AG04450 (cell line): ENCODE measurements around the gene ANKS3. TPM values are rescaled to one million over a fixed set of nuclear protein-coding genes. Genes with fewer than 3 reads are reported as not detected.

ENCODE experiments used
- CTCF ChIA-PET: fragments of 300-600, 350-600 bp; formaldehyde crosslinking; extraction: SDS; loops from one replicate; lab custom pipeline; 2022; ENCODE audit warnings: antibody characterized with exemption, inconsistent platforms; lab: Charles Lee
- POLR2A ChIA-PET: fragments of 350-600 bp; formaldehyde crosslinking; extraction: SDS; loops from one replicate; lab custom pipeline; 2021; ENCODE audit warnings: antibody characterized with exemption, inconsistent platforms; lab: Yijun Ruan, JAX
- DNase-seq: peaks from one replicate; pipeline ENCODE4 v3.0.0-alpha.2; 2011; ENCODE audit warnings: low read depth, low spot score
- H3K27ac ChIP-seq: one replicate; pipeline ENCODE4 v1.5.1; 2012; ENCODE audit warnings: low read depth, low read length, control low read depth
- H3K27me3 ChIP-seq: one replicate; pipeline ENCODE4 v1.6.0; 2012; ENCODE audit warnings: low read length; ENCODE audit not compliant: control insufficient read depth, insufficient read depth
- H3K4me3 ChIP-seq: 2 replicates; pipeline ENCODE4 v1.5.1; 2011; ENCODE audit warnings: mild to moderate bottlenecking, low read depth, low read length, control low read depth
- H3K9me3 ChIP-seq: 2 replicates; pipeline ENCODE4 v1.5.1; 2012; ENCODE audit warnings: low read length; ENCODE audit not compliant: control insufficient read depth, insufficient read depth
- CTCF ChIP-seq: IDR thresholded peaks from 2 replicates; pipeline ENCODE4 v1.5.1; 2011; ENCODE audit warnings: low read depth, low read length, control low read depth, inconsistent platforms
- polyA plus RNA-seq: library from polyadenylated mRNA; depleted of rRNA; stranded (reverse); fragments of >200 nt; gene quantifications from 2 replicates; pipeline ENCODE4 v1.2.3, GENCODE V29; 2011

ANKS3 gene
- polyA plus RNA-seq, 1 experiment, result 14.0 TPM

DNA sequence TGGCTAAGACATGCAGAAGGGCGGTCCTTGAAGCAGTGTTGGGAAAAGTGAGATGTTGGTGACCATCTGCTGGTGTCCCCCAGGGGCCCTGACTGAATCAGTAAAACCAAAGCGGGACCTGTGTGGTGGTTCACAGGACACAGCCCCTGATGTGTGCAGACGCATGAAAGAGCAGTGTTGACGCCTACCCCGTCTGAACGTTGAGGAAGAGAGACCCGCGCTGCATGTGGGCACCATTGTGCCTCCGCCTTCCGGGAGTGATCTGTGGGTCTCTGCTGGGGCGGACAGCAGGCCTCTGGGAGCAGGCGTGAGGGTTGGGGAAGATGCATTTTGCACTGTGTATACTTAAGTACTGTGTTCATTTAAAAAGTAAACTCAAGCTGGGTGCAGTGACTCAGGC is 77.8 kb downstream of the ANKS3 start:
- H3K9me3 ChIP-seq, result no peaks in the 10 kb centered on the region
- no peak overlapping the region for H3K4me3 ChIP-seq
- no peak for DNase-seq
- no peaks in the 10 kb centered on the region for H3K27me3 ChIP-seq
- no peak for TF ChIP-seq CTCF
- H3K27ac ChIP-seq, result no peak overlapping the region
- ChIA-PET CTCF (interaction anchor here (0.7 kb wide), 1 partner anchor 11 kb away, joined by 3 read pairs; no protein-coding TSS in a partner anchor), POLR2A (no interaction called here)

- Histone ChIP-seq H3K27ac (no peak overlapping the region), H3K9me3 (no peaks in the 10 kb centered on the region), H3K4me3 (no peak overlapping the region), H3K27me3 (no peaks in the 10 kb centered on the region)
- no peak for TF ChIP-seq CTCF
- ChIA-PET POLR2A (no interaction called here), CTCF (no interaction called here)
- no peak for DNase-seq
Observed at GRCh38 chr16:4655801-4656200, 78.3 kb downstream of the ANKS3 start.

GRCh38 chr16:4654964-4655590 is 79.0 kb downstream of the ANKS3 start:
- ChIA-PET CTCF (no interaction called here), POLR2A (no interaction called here)
- H3K27ac ChIP-seq, result no peak overlapping the region
- no peak for DNase-seq
- no peak overlapping the region for H3K4me3 ChIP-seq
- no peaks in the 10 kb centered on the region for H3K9me3 ChIP-seq
- H3K27me3 ChIP-seq, result no peaks in the 10 kb centered on the region
- TF ChIP-seq CTCF, result no peak

- ChIA-PET POLR2A (no interaction called here), CTCF (interaction anchor here (0.6 kb wide), 1 partner anchor 10 kb away, joined by 3 read pairs; no protein-coding TSS in a partner anchor)
- H3K4me3 ChIP-seq, result no peak overlapping the region
- no peak overlapping the region for H3K27ac ChIP-seq
- DNase-seq, result no peak
- TF ChIP-seq CTCF, result no peak
- no peaks in the 10 kb centered on the region for H3K27me3 ChIP-seq
- no peaks in the 10 kb centered on the region for H3K9me3 ChIP-seq
Observed at GRCh38 chr16:4654011-4654963, 79.8 kb downstream of the ANKS3 start.

DNA sequence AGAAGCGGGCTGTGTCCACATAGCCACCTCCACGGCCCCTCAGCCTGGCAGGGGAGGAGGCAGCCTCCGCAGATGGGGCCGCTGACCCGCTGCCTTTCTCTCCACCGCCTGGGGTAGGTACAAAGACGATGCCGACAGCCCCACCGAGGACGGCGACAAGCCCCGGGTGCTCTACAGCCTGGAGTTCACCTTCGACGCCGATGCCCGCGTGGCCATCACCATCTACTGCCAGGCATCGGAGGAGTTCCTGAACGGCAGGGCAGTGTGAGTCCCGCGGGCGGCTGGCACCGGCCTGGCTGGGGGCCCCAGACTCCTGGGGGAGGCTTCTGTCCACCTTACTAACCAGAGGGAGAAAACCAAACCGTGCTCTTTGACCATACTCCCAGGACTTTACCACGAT is 81.5 kb downstream of the ANKS3 start:
- ChIA-PET POLR2A (no interaction called here), CTCF (no interaction called here)
- peaks cover 9% of the 10 kb centered on the region; the same call in 1 of the 2 replicates for H3K9me3 ChIP-seq
- no peak for TF ChIP-seq CTCF
- DNase-seq, result no peak
- H3K27ac ChIP-seq, result no peak overlapping the region
- no peak overlapping the region for H3K4me3 ChIP-seq
- no peaks in the 10 kb centered on the region for H3K27me3 ChIP-seq
